Pancreas (tissue), 10 donors: ENCODE results near the gene TEX52. TPM values are rescaled to one million over a fixed set of nuclear protein-coding genes. Genes with fewer than 3 reads are reported as not detected.

Experiments used
- ATAC-seq, 4 donors: fragments of 200-7000 bp; cut with Tn5 transposase; one replicate each; pipeline versions ENCODE4 v1.8.0 to v1.9.1; 2020; ENCODE audit warnings: mild to moderate bottlenecking in 4 of 4, moderate library complexity in 4 of 4
- DNase-seq, 6 donors: peaks; one replicate each; pipeline ENCODE4 v3.0.0-alpha.2; 2020
- FAIRE-seq: peaks from 2 replicates; lab custom pipeline; 2012; peaks lifted over from hg19 to GRCh38; lab: Jason Lieb, UNC
- H3K27ac ChIP-seq, 4 donors: fragments of 200-600 bp; sonication (generic); 1 replicate in 3 of 4; 2 replicates in 1 of 4; pipeline versions ENCODE4 v1.5.0 to v1.8.0; 2020
- H3K27me3 ChIP-seq, 4 donors: fragments of 200-600 bp; one replicate each; pipeline ENCODE4 v1.8.0; 2021
- H3K36me3 ChIP-seq, 3 donors: fragments of 200-600 bp; sonication (generic) in 1 of 3; one replicate each; pipeline versions ENCODE4 v1.5.0 to v1.8.0; 2020 to 2021
- H3K4me1 ChIP-seq, 3 donors: fragments of 200-600 bp; one replicate each; pipeline ENCODE4 v1.8.0; 2021
- H3K4me3 ChIP-seq, 4 donors: fragments of 200-600 bp; sonication (generic) in 2 of 4; one replicate each; pipeline versions ENCODE4 v1.5.0 to v1.8.0; 2020 to 2021
- H3K9me3 ChIP-seq, 4 donors: fragments of 200-600 bp; one replicate each; pipeline ENCODE4 v1.8.0; 2021
- CTCF ChIP-seq, 4 donors: fragments of 200-600 bp; sonication (generic) in 3 of 4; IDR thresholded peaks; one replicate each; pipeline versions ENCODE4 v1.5.0 to v1.8.0; 2021; ENCODE audit warnings: antibody characterized with exemption in 4 of 4
- WGBS, 2 donors: extraction: QIAGEN DNeasy Blood & Tissue Kit; methylation state at CpG; one replicate each; pipeline ENCODE4 v1.1.7; 2013; 5-methylcytosine and 5-hydroxymethylcytosine counted together
- intact Hi-C, 3 donors: fragments of 100-400 bp; cut with DNase I; formaldehyde crosslinking; loops; one replicate each; pipeline versions ENCODE4 v1.11.1 to v1.14.2; 2022
- polyA plus RNA-seq, 2 donors: library from polyadenylated mRNA; stranded (reverse); fragments of 200-250 nt; gene quantifications; one replicate each; pipeline ENCODE4 v1.2.3, GENCODE V29; 2013
- total RNA-seq, 6 donors: library from RNA; stranded (reverse); fragmentation: NEBNext Ultra II Directional in 4 of 6; extraction: Animal tissue kit (Norgen Biotek cat#: 25700) in 4 of 6; gene quantifications; one replicate each; pipeline versions ENCODE4 v1.2.1 to v1.2.4, GENCODE V29; 2021 to 2023
- donor health status: healthy with polysubstance abuse.
- donor health status: DM: no; HTN: no; CAD: no; lungs with moderate emphysema.
- donor health status: DM: no; HTN: no; CAD: no.
- donor health status: control.
- donor health status: control.
- donor health status: Bipolar disorder and iron deficiency.
- donor health status: DM: yes; HTN: yes; CAD: no.
- donor health status: DM: no; HTN: no; CAD: no.
- donor health status: DM: no; HTN: no; CAD: no.
- donor health status: DM: yes; HTN: yes; CAD: no.

Gene TEX52
- total and polyA plus RNA-seq, 8 donors, result 0.19 TPM; not detected in 7

GRCh38 chr12:2834581-2835491 lies 22.0 kb downstream of the TEX52 start, which contains the start of gene NRIP2:
NRIP2 (minus strand) TSS chr12:2835035; CDS start chr12:2834983, 52 bp downstream.
- Histone ChIP-seq H3K27ac (no peak within 1 kb of the TSS), H3K27me3 (no peaks in the 10 kb centered on the region), H3K4me3 (peak within 1 kb of the TSS in 1 of 4 donors; percentile 0), H3K4me1 (no peaks in the 10 kb centered on the region), H3K36me3 (no peaks in the 10 kb centered on the region), H3K9me3 (no peaks in the 10 kb centered on the region)
- no peak for TF ChIP-seq CTCF (IDR thresholded peaks at IDR 0.05)
- FAIRE-seq, result no peak
- DNase-seq, result peak in 1 of 6 donors; percentile 55
- intact Hi-C loops, result no loop called here
- 15 to 22% methylated on average over 28 to 32 of the region's 32 CpGs for WGBS, 2 donors
- peak; percentile 44 to 72 (median 66) for ATAC-seq

- FAIRE-seq (no peak), ATAC-seq (peak in 2 of 4 donors; percentile 16 to 42), DNase-seq (no peak)
- TF ChIP-seq CTCF (IDR thresholded peaks at IDR 0.05), result no peak
- Histone ChIP-seq H3K36me3 (no peaks in the 10 kb centered on the region), H3K9me3 (no peaks in the 10 kb centered on the region), H3K27me3 (no peaks in the 10 kb centered on the region), H3K4me3 (no peak overlapping the region), H3K27ac (no peak overlapping the region), H3K4me1 (no peaks in the 10 kb centered on the region)
- intact Hi-C loops, result no loop called here
- WGBS, 2 donors, result 82% methylated on average over 9 of the region's 9 CpGs
These were observed 23.0 kb downstream of the TEX52 start for GRCh38 chr12:2833810-2834209.

- DNase-seq (no peak), ATAC-seq (no peak), FAIRE-seq (no peak)
- WGBS, 2 donors, result 59 to 71% methylated on average over 5 of the region's 5 CpGs
- H3K27me3 ChIP-seq, result no peaks in the 10 kb centered on the region
- H3K4me3 ChIP-seq, result no peak overlapping the region
- no peaks in the 10 kb centered on the region for H3K4me1 ChIP-seq
- no peak overlapping the region for H3K27ac ChIP-seq
- TF ChIP-seq CTCF (IDR thresholded peaks at IDR 0.05), result no peak
- intact Hi-C loops, result no loop called here
- no peaks in the 10 kb centered on the region for H3K9me3 ChIP-seq
- no peaks in the 10 kb centered on the region for H3K36me3 ChIP-seq
These were observed 23.5 kb downstream of the TEX52 start for GRCh38 chr12:2833327-2833726.

- DNase-seq, result no peak
- no peak overlapping the region for H3K27ac ChIP-seq
- H3K4me1 ChIP-seq, result no peaks in the 10 kb centered on the region
- intact Hi-C loops, result no loop called here
- FAIRE-seq, result no peak
- no peak for ATAC-seq
- WGBS, 2 donors, result 68 to 70% methylated on average over 6 of the region's 6 CpGs
- TF ChIP-seq CTCF (IDR thresholded peaks at IDR 0.05), result no peak
- no peak overlapping the region for H3K4me3 ChIP-seq
- no peaks in the 10 kb centered on the region for H3K27me3 ChIP-seq
- no peaks in the 10 kb centered on the region for H3K9me3 ChIP-seq
- H3K36me3 ChIP-seq, result peaks cover 0 to 6% (median 0%) of the 10 kb centered on the region in 3 donors
These were observed 24.2 kb downstream of the TEX52 start for GRCh38 chr12:2832550-2833127.
